Left ventricle myocardium superior (tissue), 1 donor: ENCODE results near the gene ZNF487. TPM values are rescaled to one million over a fixed set of nuclear protein-coding genes. Genes with fewer than 3 reads are reported as not detected.
"Not testable (repeated sequence)": the region's sequence is repeated elsewhere in the genome, so short reads cannot be mapped to it uniquely, and the experiment has no call there.

ENCODE experiments used
- ATAC-seq: fragments of 200-7000 bp; cut with Tn5 transposase; one replicate; pipeline ENCODE4 v1.9.1; 2020; ENCODE audit warnings: mild to moderate bottlenecking, moderate library complexity
- DNase-seq: peaks from one replicate; pipeline ENCODE4 v3.0.0-alpha.2; 2020
- intact Hi-C: fragments of 100-400 bp; cut with micrococcal nuclease; formaldehyde crosslinking; loops from one replicate; pipeline ENCODE4 v1.11.0; 2022
- total RNA-seq: library from RNA; stranded (reverse); fragmentation: NEBNext Ultra II Directional; extraction: Animal tissue kit (Norgen Biotek cat#: 25700); gene quantifications from one replicate; pipeline ENCODE4 v1.2.1, GENCODE V29; 2021
- donor health status: DM: no; HTN: yes; CAD: no; lungs with severe emphysema.

Gene ZNF487
- total RNA-seq, 1 donor from 2014 or later = 1.9 TPM

GRCh38 chr10:43402880-43403452 is 33.9 kb upstream of the ZNF487 start:
- intact Hi-C loops = no loop called here
- ATAC-seq = no peak
- no peak for DNase-seq

GRCh38 chr10:43403911-43404703 is 32.8 kb upstream of the ZNF487 start:
- intact Hi-C loops = no loop called here
- DNase-seq (no peak), ATAC-seq (no peak)

- no peak for DNase-seq
- intact Hi-C loops = no loop called here
- ATAC-seq = no peak
These were observed 32.2 kb upstream of the ZNF487 start for GRCh38 chr10:43404704-43405084.

- intact Hi-C loops = no loop called here
- peak; percentile 80 for DNase-seq
- ATAC-seq = peak; percentile 40
These were observed 29.7 kb upstream of the ZNF487 start for GRCh38 chr10:43407148-43407575.

GRCh38 chr10:43407576-43408330 is 29.2 kb upstream of the ZNF487 start:
- ATAC-seq (peak; percentile 78), DNase-seq (peak; percentile 95)
- intact Hi-C loops = no loop called here

- no peak for ATAC-seq
- DNase-seq = no peak
- intact Hi-C loops = no loop called here
These were observed 28.6 kb upstream of the ZNF487 start for GRCh38 chr10:43408331-43408709.

- intact Hi-C loops = no loop called here
- ATAC-seq = peak; percentile 91
These were observed 28.1 kb upstream of the ZNF487 start, which contains the start of gene HNRNPF for GRCh38 chr10:43408710-43409384. Gene HNRNPF (minus strand): TSS chr10:43409186. CDS start chr10:43387884, 21,302 bp downstream.

GRCh38 chr10:43409385-43410109 is 27.4 kb upstream of the ZNF487 start:
- intact Hi-C loops = no loop called here
- ATAC-seq (peak; percentile 6), DNase-seq (peak; percentile 70)

More at GRCh38 chr10:43408710-43409384, 28.1 kb upstream of the ZNF487 start, which contains the start of gene HNRNPF:
- DNase-seq = peak; percentile 97

- ATAC-seq = no peak
- intact Hi-C loops = no loop called here
- no peak for DNase-seq
These were observed 26.6 kb upstream of the ZNF487 start for GRCh38 chr10:43410345-43410744.

- ATAC-seq (no peak), DNase-seq (no peak)
- intact Hi-C loops = no loop called here
These were observed 25.4 kb upstream of the ZNF487 start for GRCh38 chr10:43411536-43411935.

- no peak for DNase-seq
- intact Hi-C loops = no loop called here
- no peak for ATAC-seq
These were observed 21.4 kb upstream of the ZNF487 start for GRCh38 chr10:43415544-43415943.

GRCh38 chr10:43417950-43418768 is 18.8 kb upstream of the ZNF487 start:
- intact Hi-C loops = no loop called here
- no peak for ATAC-seq
- DNase-seq = no peak

GRCh38 chr10:43419997-43420368 is 16.9 kb upstream of the ZNF487 start:
- ATAC-seq (peak; percentile 4), DNase-seq (no peak)
- intact Hi-C loops = no loop called here

- intact Hi-C loops = no loop called here
- peak; percentile 95 for DNase-seq
- peak; percentile 99 for ATAC-seq
These were observed 16.3 kb upstream of the ZNF487 start for GRCh38 chr10:43420369-43421200.

GRCh38 chr10:43421201-43421507 is 15.8 kb upstream of the ZNF487 start:
- intact Hi-C loops = no loop called here

GRCh38 chr10:43421519-43421918 is 15.4 kb upstream of the ZNF487 start:
- no peak for DNase-seq
- ATAC-seq = no peak
- intact Hi-C loops = no loop called here

More at GRCh38 chr10:43421201-43421507, 15.8 kb upstream of the ZNF487 start:
- DNase-seq = no peak
- ATAC-seq = no peak

GRCh38 chr10:43421944-43422343 is 15.0 kb upstream of the ZNF487 start:
- ATAC-seq, intact Hi-C loops, DNase-seq: not testable (repeated sequence)
